T-helper 1 cell treated with Interleukin-12 subunit alpha and Interleukin-12 subunit beta and Interleukin-4 antibody, amounts not matched to agents 30 ng/mL and 1 ng/mL, for 36 hours (primary cell): ENCODE data around the gene CRACR2A. TPM values are rescaled to one million over a fixed set of nuclear protein-coding genes. Genes with fewer than 3 reads are reported as not detected.

Source experiments
- intact Hi-C: fragments of 100-400 bp; cut with micrococcal nuclease; formaldehyde crosslinking; loops from one replicate; pipeline ENCODE4 v1.15.1; 2024
- total RNA-seq: library from RNA; stranded (reverse); gene quantifications from 2 replicates; pipeline ENCODE4 v1.2.3, GENCODE V29; 2022

The CRACR2A gene
- total RNA-seq, 1 donor from 2014 or later, result 49.9 TPM

GRCh38 chr12:3628629-3629028, 124.3 kb downstream of the CRACR2A start:
- intact Hi-C loops, result no loop called here

GRCh38 chr12:3627336-3627735, 125.6 kb downstream of the CRACR2A start:
- intact Hi-C loops, result no loop called here

GRCh38 chr12:3624273-3624672, 128.6 kb downstream of the CRACR2A start:
- intact Hi-C loops, result no loop called here

GRCh38 chr12:3622822-3623690, 129.9 kb downstream of the CRACR2A start:
- intact Hi-C loops, result no loop called here

GRCh38 chr12:3622021-3622821, 130.7 kb downstream of the CRACR2A start:
- intact Hi-C loops, result no loop called here

- intact Hi-C loops, result no loop called here
Observed at GRCh38 chr12:3620856-3621255, 132.1 kb downstream of the CRACR2A start.

- intact Hi-C loops, result no loop called here
Observed at GRCh38 chr12:3617565-3617964, 135.3 kb downstream of the CRACR2A start.

GRCh38 chr12:3615862-3616261, 137.0 kb downstream of the CRACR2A start:
- intact Hi-C loops, result no loop called here

GRCh38 chr12:3614806-3615466, 138.0 kb downstream of the CRACR2A start:
- intact Hi-C loops, result no loop called here

- intact Hi-C loops, result no loop called here
Observed at GRCh38 chr12:3613641-3614395, 139.1 kb downstream of the CRACR2A start.

- intact Hi-C loops, result no loop called here
Observed at GRCh38 chr12:3611860-3612703, 140.8 kb downstream of the CRACR2A start.

- intact Hi-C loops, result no loop called here
Observed at GRCh38 chr12:3607821-3608220, 145.1 kb downstream of the CRACR2A start.

- intact Hi-C loops, result no loop called here
Observed at GRCh38 chr12:3607039-3607720, 145.7 kb downstream of the CRACR2A start.

GRCh38 chr12:3606128-3606527, 146.8 kb downstream of the CRACR2A start:
- intact Hi-C loops, result no loop called here

GRCh38 chr12:3605692-3606091, 147.2 kb downstream of the CRACR2A start:
- intact Hi-C loops, result no loop called here

GRCh38 chr12:3604748-3605586, 147.9 kb downstream of the CRACR2A start:
- intact Hi-C loops, result no loop called here

- intact Hi-C loops, result no loop called here
Observed at GRCh38 chr12:3604286-3604685, 148.6 kb downstream of the CRACR2A start.

- intact Hi-C loops, result no loop called here
Observed at GRCh38 chr12:3603576-3603975, 149.3 kb downstream of the CRACR2A start.

GRCh38 chr12:3602488-3602887, 150.4 kb downstream of the CRACR2A start:
- intact Hi-C loops, result no loop called here
